Right renal pelvis (tissue), 4 donors: ENCODE data around the gene ELMOD3. TPM values are rescaled to one million over a fixed set of nuclear protein-coding genes. Genes with fewer than 3 reads are reported as not detected.
"Not testable (repeated sequence)": the region's sequence is repeated elsewhere in the genome, so short reads cannot be mapped to it uniquely, and the experiment has no call there.

ENCODE experiments used
- DNase-seq, 4 donors: peaks; one replicate each; pipeline ENCODE4 v3.0.0-alpha.2; 2013; ENCODE audit warnings: low read depth in 4 of 4, low spot score in 3 of 4, missing footprints in 1 of 4
- polyA plus RNA-seq, 4 donors: library from polyadenylated mRNA; unstranded; fragments of 120-200 nt; gene quantifications; one replicate each; pipeline ENCODE4 v1.2.1, GENCODE V29; 2013; ENCODE audit not compliant: insufficient read length in 4 of 4

Gene ELMOD3
- polyA plus RNA-seq, 4 donors = 23.9 to 27.7 (median 25.7) TPM

GRCh38 chr2:85438201-85439024, 83.8 kb downstream of the ELMOD3 start:
- DNase-seq = no peak

DNA sequence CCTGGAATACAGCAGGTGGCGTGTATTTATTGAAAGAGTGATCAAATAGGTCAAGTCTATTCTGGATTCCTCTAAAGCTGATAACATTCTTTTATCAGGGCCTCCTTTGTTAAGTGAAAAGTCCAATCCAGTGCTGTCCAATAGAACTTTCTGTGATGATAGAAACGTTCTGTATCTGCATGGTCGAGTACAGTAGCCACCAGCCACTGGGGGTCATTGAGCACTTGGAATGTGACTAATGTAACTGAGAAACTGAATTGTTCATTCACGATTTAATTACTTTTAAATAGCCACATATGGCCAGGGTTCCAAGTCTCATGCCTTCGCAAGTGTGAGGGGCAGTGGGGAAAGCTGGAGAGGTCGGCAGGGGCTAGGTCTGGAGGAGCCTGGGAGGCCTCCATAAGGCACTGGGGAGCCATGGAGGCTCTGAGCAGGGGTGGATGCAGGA, 84.5 kb downstream of the ELMOD3 start:
- no peak for DNase-seq

- DNase-seq = not testable (repeated sequence)
Observed at GRCh38 chr2:85439569-85439968, 85.0 kb downstream of the ELMOD3 start.

- DNase-seq = no peak
Observed at GRCh38 chr2:85439986-85440385, 85.4 kb downstream of the ELMOD3 start.

DNA sequence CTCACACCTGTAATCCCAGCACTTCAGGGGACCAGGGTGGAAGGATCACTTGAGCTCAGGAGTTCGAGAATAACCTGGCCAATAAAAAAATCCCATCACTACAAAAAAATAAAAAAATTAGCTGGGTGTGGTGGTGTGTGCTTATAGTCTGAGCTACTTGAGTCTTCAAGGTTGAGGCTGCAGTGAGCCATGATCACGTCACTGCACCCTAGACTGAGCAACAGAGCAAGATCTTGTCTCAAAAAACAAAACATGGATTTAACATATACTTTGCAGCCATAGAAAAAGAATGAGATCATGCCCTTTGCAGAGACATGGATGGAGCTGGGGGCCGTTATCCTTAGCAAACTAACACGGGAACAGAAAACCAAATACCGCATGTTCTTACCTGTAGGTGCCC, 86.2 kb downstream of the ELMOD3 start:
- no peak for DNase-seq

Other genes with a start within 250 kb of the ELMOD3 start
- 10 to 100 TPM; 49.5 to 59.1 (median 54.7) TPM for gene TCF7L1, start 221.4 kb upstream of the ELMOD3 start, polyA plus RNA-seq
- 100 to 1,000 TPM; 116 to 133 (median 127) TPM for gene TGOLN2, start 26.8 kb upstream of the ELMOD3 start, polyA plus RNA-seq
- gene RETSAT, start 241 bp upstream of the ELMOD3 start, polyA plus RNA-seq = 10 to 100 TPM; 13.4 to 26.5 (median 24.8) TPM
- 100 to 1,000 TPM; 103 to 130 (median 116) TPM for gene CAPG, start 55.6 kb downstream of the ELMOD3 start, polyA plus RNA-seq
- under 1 TPM; 0.24 to 0.62 (median 0.56) TPM for gene SH2D6, start 63.9 kb downstream of the ELMOD3 start, polyA plus RNA-seq
- gene MAT2A, start 184.4 kb downstream of the ELMOD3 start, polyA plus RNA-seq = 100 to 1,000 TPM; 310 to 357 (median 338) TPM
- 10 to 100 TPM; 39.1 to 45.8 (median 42.2) TPM for gene GGCX, start 206.7 kb downstream of the ELMOD3 start, polyA plus RNA-seq
- gene VAMP8, start 222.8 kb downstream of the ELMOD3 start, polyA plus RNA-seq = 100 to 1,000 TPM in 2 of 4 donors, 10 to 100 TPM in 2; 90.7 to 106 (median 101) TPM
- 10 to 100 TPM; 40.5 to 50.8 (median 42.5) TPM for gene VAMP5, start 229.7 kb downstream of the ELMOD3 start, polyA plus RNA-seq
- gene RNF181, start 241.0 kb downstream of the ELMOD3 start, polyA plus RNA-seq = 100 to 1,000 TPM; 137 to 157 (median 139) TPM
- 10 to 100 TPM; 35.1 to 43.3 (median 37.9) TPM for gene TMEM150A, start 247.9 kb downstream of the ELMOD3 start, polyA plus RNA-seq